Measurements from ENCODE around the gene HLA-B.

DNA sequence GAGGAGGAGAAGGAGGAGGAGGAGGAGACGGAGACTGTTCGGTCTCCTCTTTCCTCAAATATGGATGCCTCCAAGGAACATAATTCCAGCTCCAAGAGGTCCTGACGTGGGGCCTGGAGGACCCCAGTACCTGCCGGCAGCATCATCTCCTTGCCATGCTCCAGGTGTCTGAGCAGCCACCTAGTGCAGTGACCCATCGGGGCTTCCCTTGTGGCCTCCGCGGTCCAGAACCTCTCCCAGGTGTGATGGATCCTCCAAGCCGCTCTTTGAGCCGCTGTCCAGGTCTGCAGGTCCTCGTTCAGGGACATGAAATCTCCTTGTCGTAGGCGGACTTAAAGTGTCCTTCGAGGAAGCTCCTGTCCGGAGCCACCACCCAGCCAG lies 49.3 kb downstream of the HLA-B start:
- TF ChIP-seq TAF1 (IDR thresholded peaks at IDR 0.05; ENCODE audit: borderline replicate concordance, insufficient read depth, low read length) (no peak), REST (IDR thresholded peaks at IDR 0.05; ENCODE audit: insufficient read depth in 1 of 2, low read depth in 2 of 2, low read length in 2 of 2) (no peak), SIN3A (IDR thresholded peaks at IDR 0.05; ENCODE audit: borderline replicate concordance, insufficient read depth, low read length) (no peak)
